Ishikawa (cell line): ENCODE results near the gene BBLN.

Experiments used
- CREB1 ChIP-seq: IDR thresholded peaks from 2 replicates; pipeline ENCODE4 v1.6.1; 2012; ENCODE audit warnings: low read depth
- EGR1 ChIP-seq: IDR thresholded peaks from 2 replicates; pipeline ENCODE4 v1.6.1; 2012
- EP300 ChIP-seq: IDR thresholded peaks from 2 replicates; pipeline ENCODE4 v1.6.1; 2012; ENCODE audit warnings: borderline replicate concordance
- RAD21 ChIP-seq: IDR thresholded peaks from 2 replicates; pipeline ENCODE4 v1.6.1; 2012; ENCODE audit warnings: low read depth
- TAF1 ChIP-seq: IDR thresholded peaks from 2 replicates; pipeline ENCODE4 v1.6.1; 2012; ENCODE audit warnings: low read depth, mild to moderate bottlenecking
- ZBTB7A ChIP-seq: IDR thresholded peaks from 2 replicates; pipeline ENCODE4 v1.6.1; 2012; ENCODE audit warnings: low read depth
- TF ChIP-seq, protein P1 (sequence below): IDR thresholded peaks from 2 replicates; pipeline ENCODE4 v1.6.1; 2012; ENCODE audit warnings: low read depth, mild to moderate bottlenecking
- TF ChIP-seq, protein P2 (sequence below): IDR thresholded peaks from 2 replicates; pipeline ENCODE4 v1.6.1; 2012

DNA sequence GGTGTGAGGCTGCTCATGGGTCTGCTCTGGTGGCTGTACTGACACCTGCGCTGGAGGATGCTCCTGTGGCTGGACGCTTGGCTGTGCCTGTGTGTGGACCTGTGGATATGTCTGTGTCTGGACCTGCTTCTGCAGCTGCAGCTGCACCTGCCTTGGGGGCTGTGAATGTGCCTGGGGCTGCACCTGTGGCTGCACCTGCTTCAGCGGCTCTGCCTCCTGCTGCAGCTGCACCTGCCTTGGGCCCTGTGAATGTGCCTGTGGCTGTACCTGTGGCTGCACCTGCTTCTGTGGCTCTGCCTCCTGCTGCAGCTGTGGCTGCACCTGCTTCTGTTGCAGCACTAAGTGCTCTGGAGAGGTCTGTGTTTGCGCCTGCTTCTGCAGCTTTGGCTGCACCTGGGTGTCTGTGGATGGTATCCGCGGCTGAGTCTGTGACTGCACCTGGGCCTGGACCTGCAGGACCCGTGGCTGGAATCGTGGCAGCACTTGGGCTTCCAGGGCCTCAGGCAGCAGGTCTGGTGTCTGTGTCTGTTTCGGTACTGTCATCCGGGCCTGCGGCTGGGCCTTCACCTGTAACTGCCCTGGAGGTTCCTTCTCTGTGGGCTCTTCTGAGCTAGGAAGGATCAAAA lies 18.9 kb downstream of the BBLN start:
- TF ChIP-seq EP300 (no peak), TAF1 (no peak), ZBTB7A (no peak), RAD21 (no peak), CREB1 (no peak), EGR1 (no peak)
- TF ChIP-seq, protein P1, sequence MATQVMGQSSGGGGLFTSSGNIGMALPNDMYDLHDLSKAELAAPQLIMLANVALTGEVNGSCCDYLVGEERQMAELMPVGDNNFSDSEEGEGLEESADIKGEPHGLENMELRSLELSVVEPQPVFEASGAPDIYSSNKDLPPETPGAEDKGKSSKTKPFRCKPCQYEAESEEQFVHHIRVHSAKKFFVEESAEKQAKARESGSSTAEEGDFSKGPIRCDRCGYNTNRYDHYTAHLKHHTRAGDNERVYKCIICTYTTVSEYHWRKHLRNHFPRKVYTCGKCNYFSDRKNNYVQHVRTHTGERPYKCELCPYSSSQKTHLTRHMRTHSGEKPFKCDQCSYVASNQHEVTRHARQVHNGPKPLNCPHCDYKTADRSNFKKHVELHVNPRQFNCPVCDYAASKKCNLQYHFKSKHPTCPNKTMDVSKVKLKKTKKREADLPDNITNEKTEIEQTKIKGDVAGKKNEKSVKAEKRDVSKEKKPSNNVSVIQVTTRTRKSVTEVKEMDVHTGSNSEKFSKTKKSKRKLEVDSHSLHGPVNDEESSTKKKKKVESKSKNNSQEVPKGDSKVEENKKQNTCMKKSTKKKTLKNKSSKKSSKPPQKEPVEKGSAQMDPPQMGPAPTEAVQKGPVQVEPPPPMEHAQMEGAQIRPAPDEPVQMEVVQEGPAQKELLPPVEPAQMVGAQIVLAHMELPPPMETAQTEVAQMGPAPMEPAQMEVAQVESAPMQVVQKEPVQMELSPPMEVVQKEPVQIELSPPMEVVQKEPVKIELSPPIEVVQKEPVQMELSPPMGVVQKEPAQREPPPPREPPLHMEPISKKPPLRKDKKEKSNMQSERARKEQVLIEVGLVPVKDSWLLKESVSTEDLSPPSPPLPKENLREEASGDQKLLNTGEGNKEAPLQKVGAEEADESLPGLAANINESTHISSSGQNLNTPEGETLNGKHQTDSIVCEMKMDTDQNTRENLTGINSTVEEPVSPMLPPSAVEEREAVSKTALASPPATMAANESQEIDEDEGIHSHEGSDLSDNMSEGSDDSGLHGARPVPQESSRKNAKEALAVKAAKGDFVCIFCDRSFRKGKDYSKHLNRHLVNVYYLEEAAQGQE: no peak
- TF ChIP-seq, protein P2, sequence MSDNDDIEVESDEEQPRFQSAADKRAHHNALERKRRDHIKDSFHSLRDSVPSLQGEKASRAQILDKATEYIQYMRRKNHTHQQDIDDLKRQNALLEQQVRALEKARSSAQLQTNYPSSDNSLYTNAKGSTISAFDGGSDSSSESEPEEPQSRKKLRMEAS: no peak
